Fibroblast of villous mesenchyme (primary cell): ENCODE results near the gene BEX3. TPM values are rescaled to one million over a fixed set of nuclear protein-coding genes. Genes with fewer than 3 reads are reported as not detected.
"Not testable (repeated sequence)": the region's sequence is repeated elsewhere in the genome, so short reads cannot be mapped to it uniquely, and the experiment has no call there.

ENCODE experiments used
- DNase-seq: peaks from one replicate; pipeline ENCODE4 v3.0.0-alpha.2; 2010; ENCODE audit warnings: low read depth
- H3K4me3 ChIP-seq: 2 replicates; pipeline ENCODE4 v1.5.1; 2011; ENCODE audit warnings: low read depth, mild to moderate bottlenecking, low read length
- total RNA-seq: library from RNA; depleted of rRNA; stranded (reverse); fragments of >200 nt; gene quantifications from 2 replicates; pipeline ENCODE4 v1.2.3, GENCODE V29; 2012
- TF ChIP-seq, protein P1 (sequence below): IDR thresholded peaks from 2 replicates; pipeline ENCODE4 v1.5.1; 2012; ENCODE audit warnings: low read depth, mild to moderate bottlenecking, low read length; ENCODE audit not compliant: insufficient read depth

Gene BEX3
- total RNA-seq, 1 donor: 255 TPM

DNA sequence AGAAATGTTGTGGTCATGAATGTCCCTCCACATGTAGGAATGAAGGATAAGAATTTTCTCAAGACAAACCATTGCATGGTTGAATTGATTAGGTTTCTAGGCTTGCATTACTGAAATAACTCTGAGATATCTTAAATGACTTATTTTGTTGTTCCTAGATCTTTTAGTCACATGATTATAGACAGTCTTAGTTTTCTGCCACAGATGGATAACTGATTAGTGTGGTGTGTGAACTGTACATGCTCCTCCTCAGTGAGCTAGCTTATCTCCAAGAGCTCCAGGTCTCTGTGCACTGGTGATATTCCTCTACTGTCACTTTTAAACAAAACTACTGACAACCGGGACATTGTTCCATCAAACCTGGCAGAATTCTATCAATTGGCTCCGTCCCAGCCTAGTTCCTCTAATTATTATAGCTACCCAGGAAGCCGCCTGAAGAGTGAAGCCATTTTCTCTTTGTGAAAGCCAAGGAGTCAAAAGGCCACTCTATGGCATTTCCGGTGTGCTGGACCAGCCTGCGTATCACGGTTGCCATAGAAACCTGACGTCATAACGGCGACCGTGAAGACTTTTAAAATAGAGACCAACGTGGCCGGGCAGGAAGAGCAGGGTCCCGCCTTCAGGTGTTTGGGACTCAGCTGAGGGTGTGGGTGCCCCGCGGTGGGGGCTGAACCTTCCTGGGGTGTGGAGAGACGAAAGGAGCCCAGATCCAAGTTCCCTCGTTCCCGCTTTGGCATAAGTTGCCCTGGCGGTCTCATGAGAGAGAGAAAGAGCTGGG is 28.1 kb downstream of the BEX3 start:
- peak overlapping the region; percentile 73 for H3K4me3 ChIP-seq
- peak; percentile 88 for DNase-seq
- TF ChIP-seq, protein P1, sequence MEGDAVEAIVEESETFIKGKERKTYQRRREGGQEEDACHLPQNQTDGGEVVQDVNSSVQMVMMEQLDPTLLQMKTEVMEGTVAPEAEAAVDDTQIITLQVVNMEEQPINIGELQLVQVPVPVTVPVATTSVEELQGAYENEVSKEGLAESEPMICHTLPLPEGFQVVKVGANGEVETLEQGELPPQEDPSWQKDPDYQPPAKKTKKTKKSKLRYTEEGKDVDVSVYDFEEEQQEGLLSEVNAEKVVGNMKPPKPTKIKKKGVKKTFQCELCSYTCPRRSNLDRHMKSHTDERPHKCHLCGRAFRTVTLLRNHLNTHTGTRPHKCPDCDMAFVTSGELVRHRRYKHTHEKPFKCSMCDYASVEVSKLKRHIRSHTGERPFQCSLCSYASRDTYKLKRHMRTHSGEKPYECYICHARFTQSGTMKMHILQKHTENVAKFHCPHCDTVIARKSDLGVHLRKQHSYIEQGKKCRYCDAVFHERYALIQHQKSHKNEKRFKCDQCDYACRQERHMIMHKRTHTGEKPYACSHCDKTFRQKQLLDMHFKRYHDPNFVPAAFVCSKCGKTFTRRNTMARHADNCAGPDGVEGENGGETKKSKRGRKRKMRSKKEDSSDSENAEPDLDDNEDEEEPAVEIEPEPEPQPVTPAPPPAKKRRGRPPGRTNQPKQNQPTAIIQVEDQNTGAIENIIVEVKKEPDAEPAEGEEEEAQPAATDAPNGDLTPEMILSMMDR: no peak

DNA sequence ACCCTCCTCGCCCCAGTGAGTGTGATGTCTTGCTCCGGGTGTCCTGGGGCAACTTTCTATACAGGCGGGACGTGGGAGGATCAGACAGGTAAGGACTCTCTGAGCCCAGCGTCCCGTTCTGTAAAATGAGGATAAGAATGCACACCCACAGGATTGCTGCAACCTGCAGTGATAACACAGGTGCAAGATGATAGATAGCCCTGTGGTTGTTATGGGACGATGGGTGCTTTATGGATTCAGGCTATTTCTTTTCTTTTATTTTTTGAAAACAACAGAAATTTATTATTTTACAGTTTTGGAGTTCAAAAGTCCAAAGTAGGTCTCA is 28.6 kb downstream of the BEX3 start:
- DNase-seq: no peak
- H3K4me3 ChIP-seq: peak overlapping the region; percentile 73
- TF ChIP-seq, protein P1: no peak

DNA sequence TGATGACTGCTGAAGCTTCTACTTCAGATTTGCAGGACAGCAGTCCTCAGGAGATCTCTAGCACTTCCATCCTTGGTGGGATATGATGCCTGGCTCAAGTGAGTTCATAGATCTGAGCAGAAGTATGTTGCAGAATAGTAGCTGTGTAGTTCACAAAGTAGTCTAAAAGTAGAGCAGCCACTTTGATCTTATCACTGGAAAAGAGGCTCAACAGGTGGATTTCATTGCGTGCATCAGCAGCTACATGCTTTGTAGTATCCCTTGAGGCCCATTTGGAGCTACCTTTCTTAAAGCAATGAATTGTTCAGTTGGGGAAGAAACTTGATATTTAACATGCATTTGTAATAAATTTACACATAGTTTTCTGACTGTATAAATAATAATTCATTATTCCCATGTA is 29.9 kb downstream of the BEX3 start:
- TF ChIP-seq, protein P1: no peak
- no peak overlapping the region for H3K4me3 ChIP-seq
- DNase-seq: no peak

DNA sequence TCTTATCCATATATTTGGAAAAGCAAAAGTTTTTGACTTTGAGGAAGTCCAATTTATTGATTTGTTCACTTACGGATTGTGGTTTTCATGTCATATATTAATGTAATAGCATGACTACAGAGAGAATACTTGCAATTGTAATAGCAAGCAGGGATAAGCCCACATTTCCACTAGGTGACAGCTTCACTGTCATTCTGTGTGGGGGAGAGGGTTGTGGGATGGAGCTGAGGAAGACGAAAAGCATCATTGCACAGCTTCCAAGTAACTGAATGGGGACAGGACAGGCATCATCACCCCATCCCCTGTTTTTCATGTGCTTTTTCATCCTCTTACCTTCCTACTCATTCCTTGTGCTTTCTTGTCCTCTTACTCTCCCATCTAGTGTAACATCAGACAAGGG is 31.4 kb downstream of the BEX3 start:
- no peak overlapping the region for H3K4me3 ChIP-seq
- TF ChIP-seq, protein P1: no peak
- no peak for DNase-seq

DNA sequence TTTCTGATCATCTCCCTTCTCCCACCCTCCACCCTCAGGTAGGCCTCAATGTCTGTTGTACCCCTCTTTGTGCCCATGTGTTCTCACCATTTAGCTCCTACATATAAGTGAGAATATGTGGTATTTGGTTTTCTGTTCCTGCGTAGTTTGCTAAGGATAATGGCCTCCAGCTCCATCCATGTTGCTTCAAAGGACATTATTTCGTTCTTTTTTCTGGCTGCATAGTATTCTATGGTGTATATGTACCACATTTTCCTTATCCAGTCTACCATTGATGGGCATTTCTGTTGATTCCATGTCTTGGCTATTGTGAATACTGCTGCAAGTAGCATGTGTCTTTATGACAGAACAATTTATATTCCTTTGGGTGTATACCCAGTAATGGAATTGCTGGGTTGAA is 35.4 kb downstream of the BEX3 start:
- not testable (repeated sequence) for DNase-seq, H3K4me3 ChIP-seq

DNA sequence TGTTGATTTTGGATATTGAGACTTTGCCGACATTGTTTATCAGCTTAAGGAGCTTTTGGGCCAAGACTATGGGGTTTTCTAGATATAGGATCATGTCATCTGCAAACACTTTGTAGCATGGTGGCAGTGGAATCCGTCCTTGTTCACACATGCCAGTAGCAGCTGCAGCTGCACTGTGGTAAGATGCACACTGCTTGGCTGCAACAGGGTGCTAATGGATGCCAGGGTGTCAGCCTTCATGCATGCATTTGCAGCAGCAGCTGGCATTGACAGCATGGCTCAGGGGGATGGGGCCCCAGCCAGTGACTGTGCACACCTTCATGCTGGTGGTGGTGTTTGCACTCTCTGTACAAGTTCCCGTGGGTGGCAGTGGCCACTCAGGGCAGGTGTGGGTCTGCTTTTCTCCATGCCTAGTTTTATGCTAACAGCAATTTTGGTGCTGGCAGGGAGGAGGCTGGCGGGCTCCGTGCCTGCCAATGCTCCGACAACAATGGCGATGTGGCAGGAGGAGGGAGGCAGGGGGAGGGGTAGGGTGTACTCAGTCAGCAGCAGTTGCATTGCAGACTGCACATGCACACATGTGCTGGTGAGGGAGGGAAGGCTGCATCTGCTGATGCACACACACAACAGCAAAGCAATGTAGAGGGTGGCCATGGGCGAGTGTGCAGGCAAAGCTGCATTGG is 37.5 kb downstream of the BEX3 start:
- DNase-seq: no peak
- H3K4me3 ChIP-seq: no peak overlapping the region
- TF ChIP-seq, protein P1: no peak

DNA sequence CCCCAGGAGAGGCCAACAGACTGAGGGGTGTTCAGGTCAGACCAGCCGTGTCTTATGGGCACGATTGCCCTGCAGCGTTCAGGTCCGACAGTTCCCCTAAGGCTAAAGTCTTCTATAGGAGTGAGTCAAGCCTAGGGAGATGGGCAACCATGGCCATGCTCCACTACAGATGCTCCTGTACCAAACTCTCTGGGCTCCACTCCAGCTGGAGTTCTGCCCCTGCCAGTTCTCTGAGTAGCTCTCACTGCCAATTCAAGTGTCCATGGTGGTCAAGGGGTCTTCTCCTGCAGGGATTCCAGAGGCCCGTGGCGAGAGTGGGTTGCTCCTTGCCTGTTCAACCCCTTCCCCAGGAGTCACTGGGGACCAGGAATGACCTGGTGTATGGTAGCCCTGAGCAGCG is 38.2 kb downstream of the BEX3 start:
- TF ChIP-seq, protein P1: no peak
- no peak overlapping the region for H3K4me3 ChIP-seq
- no peak for DNase-seq
